Osteoblast (primary cell): ENCODE results near the gene CNOT8. TPM values are rescaled to one million over a fixed set of nuclear protein-coding genes. Genes with fewer than 3 reads are reported as not detected.

Source experiments
- DNase-seq: peaks from one replicate; pipeline ENCODE4 v3.0.0; 2011; ENCODE audit warnings: low spot score, mixed read lengths; ENCODE audit not compliant: insufficient read length; ENCODE audit errors: missing footprints
- H2AFZ ChIP-seq: 2 replicates; pipeline ENCODE4 v1.6.0; 2011; ENCODE audit warnings: mild to moderate bottlenecking, low read length
- H3K27ac ChIP-seq: 2 replicates; pipeline ENCODE4 v1.5.1; 2011; ENCODE audit warnings: mild to moderate bottlenecking, low read depth, low read length, moderate library complexity
- H3K27me3 ChIP-seq: 2 replicates; pipeline ENCODE4 v1.6.0; 2012; ENCODE audit warnings: mild to moderate bottlenecking, control low read depth, inconsistent platforms, low read length, moderate library complexity; ENCODE audit not compliant: insufficient read depth
- H3K36me3 ChIP-seq: 2 replicates; pipeline ENCODE4 v1.5.1; 2011; ENCODE audit warnings: mild to moderate bottlenecking, low read length, control low read depth, moderate library complexity; ENCODE audit not compliant: insufficient read depth
- H3K4me1 ChIP-seq: 2 replicates; pipeline ENCODE4 v1.5.1; 2011; ENCODE audit warnings: mild to moderate bottlenecking, low read length, control low read depth, moderate library complexity; ENCODE audit not compliant: insufficient read depth
- H3K4me2 ChIP-seq: 2 replicates; pipeline ENCODE4 v1.6.0; 2011; ENCODE audit warnings: mild to moderate bottlenecking, low read length; ENCODE audit not compliant: insufficient read depth
- H3K4me3 ChIP-seq: fragments of 200-600 bp; sonication (generic); 3 replicates; pipeline ENCODE4 v1.5.1; 2012; ENCODE audit warnings: mild to moderate bottlenecking, low read length, inconsistent platforms; ENCODE audit not compliant: insufficient read depth
- H3K79me2 ChIP-seq: 2 replicates; pipeline ENCODE4 v1.6.0; 2012; ENCODE audit warnings: mild to moderate bottlenecking, low read length, control low read depth, inconsistent platforms; ENCODE audit not compliant: insufficient read depth
- H3K9me3 ChIP-seq: 2 replicates; pipeline ENCODE4 v1.5.1; 2011; ENCODE audit warnings: low read depth, low read length, control low read depth
- H4K20me1 ChIP-seq: 2 replicates; pipeline ENCODE4 v1.6.0; 2012; ENCODE audit warnings: mild to moderate bottlenecking, low read length, control low read depth; ENCODE audit not compliant: insufficient read depth
- CTCF ChIP-seq: IDR thresholded peaks from 2 replicates; pipeline ENCODE4 v1.5.1; 2011; ENCODE audit warnings: mild to moderate bottlenecking, low read depth, low read length, moderate library complexity; ENCODE audit errors: extremely low read depth
- total RNA-seq: library from RNA; depleted of rRNA; stranded (reverse); fragments of >200 nt; gene quantifications from 2 replicates; pipeline ENCODE4 v1.2.3, GENCODE V29; 2012

The CNOT8 gene
- total RNA-seq, 1 donor = 55.7 TPM

- Histone ChIP-seq H3K27me3 (no peaks in the 10 kb centered on the region), H3K4me2 (no peak overlapping the region)
- no peak for DNase-seq
Observed at GRCh38 chr5:154878642-154879335, 20.4 kb downstream of the CNOT8 start.

GRCh38 chr5:154881986-154882385, 23.6 kb downstream of the CNOT8 start:
- no peak for DNase-seq
- Histone ChIP-seq H3K4me2 (no peak overlapping the region), H3K4me1 (no peaks in the 10 kb centered on the region), H3K4me3 (no peak overlapping the region), H3K27ac (no peak overlapping the region), H3K27me3 (no peaks in the 10 kb centered on the region), H2AFZ (no peak overlapping the region), H3K79me2 (no peaks in the 10 kb centered on the region), H3K36me3 (peaks cover 25% of the 10 kb centered on the region), H4K20me1 (no peaks in the 10 kb centered on the region), H3K9me3 (peaks cover 16% of the 10 kb centered on the region)
- TF ChIP-seq CTCF = no peak

More at GRCh38 chr5:154878642-154879335, 20.4 kb downstream of the CNOT8 start:
- H3K79me2 ChIP-seq = no peaks in the 10 kb centered on the region
- H3K27ac ChIP-seq = no peak overlapping the region
- peaks cover 4% of the 10 kb centered on the region for H3K9me3 ChIP-seq
- H3K4me3 ChIP-seq = no peak overlapping the region
- H3K4me1 ChIP-seq = no peaks in the 10 kb centered on the region
- no peak for TF ChIP-seq CTCF
- H3K36me3 ChIP-seq = peaks cover 24% of the 10 kb centered on the region
- H4K20me1 ChIP-seq = peaks cover under 1% of the 10 kb centered on the region
- H2AFZ ChIP-seq = no peak overlapping the region

GRCh38 chr5:154884424-154884823, 26.0 kb downstream of the CNOT8 start:
- peaks cover 35% of the 10 kb centered on the region for H3K36me3 ChIP-seq
- peaks cover 12% of the 10 kb centered on the region for H3K9me3 ChIP-seq
- no peak for DNase-seq
- no peak overlapping the region for H3K27ac ChIP-seq
- H3K4me2 ChIP-seq = no peak overlapping the region
- TF ChIP-seq CTCF = no peak
- H3K79me2 ChIP-seq = no peaks in the 10 kb centered on the region
- no peak overlapping the region for H2AFZ ChIP-seq
- H3K4me1 ChIP-seq = no peaks in the 10 kb centered on the region
- no peak overlapping the region for H3K4me3 ChIP-seq
- H3K27me3 ChIP-seq = no peaks in the 10 kb centered on the region
- no peaks in the 10 kb centered on the region for H4K20me1 ChIP-seq

GRCh38 chr5:154885439-154885838, 27.0 kb downstream of the CNOT8 start:
- no peaks in the 10 kb centered on the region for H3K79me2 ChIP-seq
- no peak overlapping the region for H3K4me3 ChIP-seq
- peaks cover 12% of the 10 kb centered on the region for H3K9me3 ChIP-seq
- no peaks in the 10 kb centered on the region for H3K4me1 ChIP-seq
- no peak overlapping the region for H3K27ac ChIP-seq
- no peaks in the 10 kb centered on the region for H4K20me1 ChIP-seq
- H3K36me3 ChIP-seq = peaks cover 41% of the 10 kb centered on the region
- DNase-seq = no peak
- H3K4me2 ChIP-seq = no peak overlapping the region
- no peak overlapping the region for H2AFZ ChIP-seq
- no peak for TF ChIP-seq CTCF
- no peaks in the 10 kb centered on the region for H3K27me3 ChIP-seq
